Islet precursor cell (in vitro differentiated cells): Measurements from ENCODE around the gene RBMS1.
A peak's percentile ranks its signal among the peaks of the same experiment; 100 is the strongest.

Source experiments
- DNase-seq: peaks from one replicate; pipeline ENCODE4 v3.0.0-alpha.2; 2018

The RBMS1 gene

GRCh38 chr2:160241251-160242137 is 252.1 kb downstream of the RBMS1 start:
- DNase-seq: peak; percentile 82

- DNase-seq: no peak
Observed at GRCh38 chr2:160239436-160239835, 254.2 kb downstream of the RBMS1 start.

- DNase-seq: no peak
Observed at GRCh38 chr2:160238392-160238791, 255.2 kb downstream of the RBMS1 start.

GRCh38 chr2:160232905-160233475 is 260.6 kb downstream of the RBMS1 start:
- no peak for DNase-seq

- DNase-seq: no peak
Observed at GRCh38 chr2:160229591-160229990, 264.0 kb downstream of the RBMS1 start.

GRCh38 chr2:160228141-160228917 is 265.3 kb downstream of the RBMS1 start:
- no peak for DNase-seq

GRCh38 chr2:160227293-160227915 is 266.2 kb downstream of the RBMS1 start:
- peak; percentile 82 for DNase-seq

- DNase-seq: peak; percentile 75
Observed at GRCh38 chr2:160226367-160226766, 267.2 kb downstream of the RBMS1 start.

GRCh38 chr2:160225722-160226121 is 267.9 kb downstream of the RBMS1 start:
- peak; percentile 79 for DNase-seq

- DNase-seq: no peak
Observed at GRCh38 chr2:160224507-160224906, 269.1 kb downstream of the RBMS1 start.

- DNase-seq: peak; percentile 85
Observed at GRCh38 chr2:160224060-160224459, 269.5 kb downstream of the RBMS1 start.

GRCh38 chr2:160223560-160223959 is 270.0 kb downstream of the RBMS1 start:
- DNase-seq: no peak

- no peak for DNase-seq
Observed at GRCh38 chr2:160222546-160223283, 270.9 kb downstream of the RBMS1 start.
